HG02938 (cell line): ENCODE results near the gene TUBB4B.

ENCODE experiments used
- ATAC-seq: cut with Tn5 transposase; IDR thresholded peaks from one replicate; pipeline ENCODE4 v1.9.1; 2021; ENCODE audit warnings: mild to moderate bottlenecking, moderate library complexity; ENCODE audit not compliant: unreplicated experiment

Gene TUBB4B

GRCh38 chr9:137293094-137293481 is 52.0 kb downstream of the TUBB4B start:
- ATAC-seq: no peak
